HepG2 (cell line): ENCODE measurements around the gene ARHGEF37. TPM values are rescaled to one million over a fixed set of nuclear protein-coding genes. Genes with fewer than 3 reads are reported as not detected.

Experiments used
- ATAC-seq: fragments of 200-7000 bp; cut with Tn5 transposase; 3 replicates; pipeline ENCODE4 v1.9.1; 2020; ENCODE audit warnings: mild to moderate bottlenecking, moderate library complexity
- BruUV-seq: library from RNA; stranded (reverse); fragments of 400-500 nt; replicated peaks from 2 replicates; lab custom pipeline; 2021; lab: Mats Ljungman, UMichigan
- CTCF ChIA-PET: fragments of 300-600 bp; formaldehyde crosslinking; extraction: SDS; loops from one replicate; lab custom pipeline; 2021; ENCODE audit warnings: low total read pairs, inconsistent platforms, low intra/inter-chr PET ratio; lab: Yijun Ruan, JAX
- POLR2A ChIA-PET: fragments of 350-600 bp; sonication (Branson Sonifier 250); formaldehyde crosslinking; loops from one replicate; lab custom pipeline; 2020; ENCODE audit warnings: antibody characterized with exemption, inconsistent platforms; lab: Yijun Ruan, JAX
- DNase-seq: peaks from one replicate; pipeline ENCODE4 v3.0.0-alpha.2; 2015; ENCODE audit warnings: low spot score
- FAIRE-seq: peaks from 3 replicates; lab custom pipeline; 2011; peaks lifted over from hg19 to GRCh38; lab: Jason Lieb, UNC
- H2AFZ ChIP-seq: one replicate; pipeline ENCODE4 v1.6.1; 2011; ENCODE audit warnings: low read length, inconsistent platforms
- H3K27ac ChIP-seq: fragments of 300-600 bp; 3 replicates; pipeline ENCODE4 v1.8.0; 2011; ENCODE audit warnings: mixed run types, mild to moderate bottlenecking, mixed read lengths, low read length, inconsistent platforms; ENCODE audit not compliant: insufficient read depth; ENCODE audit errors: extremely low read length
- H3K27me3 ChIP-seq, 2 experiments: fragments of 200-600 bp in 1 of 2; 2 replicates in 1 of 2; 3 replicates in 1 of 2; pipeline versions ENCODE4 v1.6.0 to v1.8.0; 2011; ENCODE audit warnings: low read length in 2 of 2, mild to moderate bottlenecking in 2 of 2, moderate library complexity in 2 of 2, inconsistent platforms in 1 of 2; ENCODE audit not compliant: insufficient read depth in 2 of 2, control insufficient read depth in 1 of 2
- H3K36me3 ChIP-seq, 2 experiments: fragments of 200-600 bp in 1 of 2; replicated peaks in 1 of 2; 2 replicates in 1 of 2; 3 replicates in 1 of 2; pipeline versions ENCODE4 v1.5.1 to v1.8.0; 2011; ENCODE audit warnings: low read length in 2 of 2, inconsistent platforms in 1 of 2; ENCODE audit not compliant: insufficient read depth in 2 of 2, control insufficient read depth in 1 of 2
- H3K4me1 ChIP-seq: 2 replicates; pipeline ENCODE4 v1.5.1; 2012; ENCODE audit warnings: low read length, inconsistent platforms; ENCODE audit not compliant: insufficient read depth
- H3K4me2 ChIP-seq: 2 replicates; pipeline ENCODE4 v1.6.0; 2011; ENCODE audit warnings: low read depth, low read length, inconsistent platforms
- H3K4me3 ChIP-seq, 3 experiments: fragments of 200-600 bp in 1 of 3; sonication (generic), shearing (Covaris generic) in 1 of 3; replicated peaks in 1 of 3; 2 replicates each; pipeline ENCODE4 v1.5.1; 2011 to 2016; ENCODE audit warnings: low read length in 3 of 3, inconsistent platforms in 2 of 3, low read depth in 2 of 3, mild to moderate bottlenecking in 2 of 3, control low read depth in 1 of 3, mixed read lengths in 1 of 3; ENCODE audit not compliant: insufficient read depth in 1 of 3
- H3K79me2 ChIP-seq: one replicate; pipeline ENCODE4 v1.6.1; 2011; ENCODE audit warnings: low read length, inconsistent platforms; ENCODE audit not compliant: insufficient read depth
- H3K9ac ChIP-seq: 2 replicates; pipeline ENCODE4 v1.6.0; 2011; ENCODE audit warnings: mild to moderate bottlenecking, low read depth, low read length, inconsistent platforms; ENCODE audit not compliant: insufficient read depth
- H3K9me3 ChIP-seq: 2 replicates; pipeline ENCODE4 v1.5.1; 2012; ENCODE audit warnings: mild to moderate bottlenecking, low read length
- H4K20me1 ChIP-seq: 2 replicates; pipeline ENCODE4 v1.6.0; 2011; ENCODE audit warnings: inconsistent platforms, mild to moderate bottlenecking, low read length, moderate library complexity; ENCODE audit not compliant: insufficient read depth
- ARID2 ChIP-seq: sonication (generic); formaldehyde crosslinking; IDR thresholded peaks from 2 replicates; pipeline ENCODE4 v1.8.1; 2022; ENCODE audit warnings: mild to moderate bottlenecking, missing genetic modification reagents, borderline replicate concordance
- FOXA1 ChIP-seq, 2 experiments: fragments of 450-650 bp in 1 of 2; sonication (generic) in 1 of 2; formaldehyde crosslinking in 1 of 2; IDR thresholded peaks; 2 replicates each; pipeline versions ENCODE4 v1.4.0 to v1.6.1; 2016 to 2020; ENCODE audit warnings: missing genetic modification reagents in 1 of 2
- GLMP ChIP-seq: sonication (generic); formaldehyde crosslinking; IDR thresholded peaks from 2 replicates; pipeline ENCODE4 v1.9.0; 2021; ENCODE audit warnings: missing genetic modification reagents, mild to moderate bottlenecking, borderline replicate concordance
- JARID2 ChIP-seq: sonication (generic); formaldehyde crosslinking; IDR thresholded peaks from 2 replicates; pipeline ENCODE4 v1.8.1; 2023; ENCODE audit warnings: missing genetic modification reagents, inconsistent platforms; ENCODE audit not compliant: insufficient replicate concordance
- SP140L ChIP-seq: sonication (generic); formaldehyde crosslinking; IDR thresholded peaks from 2 replicates; pipeline ENCODE4 v1.4.0; 2020; ENCODE audit warnings: missing genetic modification reagents, borderline replicate concordance
- SRF ChIP-seq: IDR thresholded peaks from 2 replicates; pipeline ENCODE4 v1.6.1; 2011; ENCODE audit warnings: mild to moderate bottlenecking, low read depth, low read length, moderate library complexity
- U2AF2 ChIP-seq: fragments of 200-400 bp; formaldehyde crosslinking; IDR thresholded peaks from 2 replicates; pipeline ENCODE4 v1.6.1; 2017; ENCODE audit warnings: low read depth, mild to moderate bottlenecking, low read length
- ZBTB38 ChIP-seq: sonication (generic); formaldehyde crosslinking; IDR thresholded peaks from 2 replicates; pipeline ENCODE4 v1.5.1; 2020; ENCODE audit warnings: mild to moderate bottlenecking, missing genetic modification reagents
- ZNF263 ChIP-seq: sonication (generic); formaldehyde crosslinking; IDR thresholded peaks from 2 replicates; pipeline ENCODE4 v1.4.0; 2020; ENCODE audit warnings: missing genetic modification reagents
- ZNF879 ChIP-seq: sonication (generic); formaldehyde crosslinking; IDR thresholded peaks from 2 replicates; pipeline ENCODE4 v1.8.1; 2023; ENCODE audit warnings: missing genetic modification reagents
- ZNF883 ChIP-seq: sonication (generic); formaldehyde crosslinking; IDR thresholded peaks from 2 replicates; pipeline ENCODE4 v1.5.1; 2020; ENCODE audit warnings: mild to moderate bottlenecking, missing genetic modification reagents; ENCODE audit errors: not compliant biosample characterization
- WGBS: methylation state at CpG from one replicate; pipeline ENCODE4 v1.1.6; 2017; ENCODE audit warnings: low lambda C conversion rate; 5-methylcytosine and 5-hydroxymethylcytosine counted together
- in situ Hi-C: cut with HindIII; loops from 2 replicates; pipeline ENCODE4 v1.10.0; 2017; ENCODE audit warnings: low pct_unique_long_range_greater_than_20kb; ENCODE audit not compliant: extremely low pct_ligation_motif_present
- intact Hi-C: fragments of 100-400 bp; cut with micrococcal nuclease; formaldehyde crosslinking; loops from one replicate; pipeline ENCODE4 v1.10.0; 2022; ENCODE audit not compliant: unreplicated experiment
- polyA plus RNA-seq, 8 experiments: library from polyadenylated mRNA; depleted of rRNA in 3 of 8; stranded (reverse) in 7 of 8; unstranded in 1 of 8; fragments of >200 nt; fragmentation: Illumina TruSeq in 4 of 8; extraction: Trizol in 4 of 8; gene quantifications; 2 replicates each; pipeline versions ENCODE4 v1.2.1 to v1.2.3, GENCODE V29; 2011 to 2016; ENCODE audit warnings: low read depth in 4 of 8, missing spikeins in 1 of 8, mixed read lengths in 1 of 8; ENCODE audit not compliant: insufficient read depth in 1 of 8
- total RNA-seq, 5 experiments: library from RNA; depleted of rRNA; stranded (reverse); fragments of >200 nt; fragmentation: Illumina TruSeq; extraction: Trizol; gene quantifications; 2 replicates each; pipeline ENCODE4 v1.2.3, GENCODE V29; 2016; ENCODE audit warnings: low read depth in 1 of 5

ARHGEF37 gene
- total and polyA plus RNA-seq, 2 of the 13 experiments (the other 11 are each of a cell fraction or from before 2014, with no cell fraction given): 0.18 to 0.27 TPM

DNA sequence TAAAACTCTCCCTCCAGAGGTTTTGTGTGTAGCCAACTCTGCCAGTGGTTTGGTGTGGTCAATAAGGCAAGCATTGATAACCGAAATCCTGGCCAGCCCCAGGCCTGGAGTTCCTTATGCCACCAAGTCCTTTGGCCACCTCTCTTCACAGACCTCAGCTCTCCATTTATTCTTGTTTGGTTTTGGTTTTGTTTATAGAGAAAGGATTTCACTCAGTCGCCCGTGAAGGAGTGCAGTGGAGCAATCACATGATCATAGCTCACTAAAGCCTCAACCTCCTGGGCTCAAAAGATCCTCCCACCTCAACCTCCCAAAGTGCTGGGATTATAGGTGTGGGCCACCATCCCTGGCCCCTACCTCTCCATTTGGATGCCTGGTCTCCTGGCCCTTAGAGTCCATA is 93.4 kb downstream of the ARHGEF37 start:
- Histone ChIP-seq H3K4me3 (no peak overlapping the region), H3K27me3 (no peaks in the 10 kb centered on the region; a peak in 1 of 5 replicates), H3K4me2 (no peak overlapping the region), H3K27ac (no peak overlapping the region), H3K9ac (no peak overlapping the region), H4K20me1 (no peaks in the 10 kb centered on the region), H3K79me2 (no peaks in the 10 kb centered on the region), H3K4me1 (no peaks in the 10 kb centered on the region), H3K36me3 (no peaks in the 10 kb centered on the region), H2AFZ (no peak overlapping the region), H3K9me3 (no peaks in the 10 kb centered on the region; the same call in 1 of the 2 replicates)
- POLR2A ChIA-PET: no interaction called here
- no TSS peak for BruUV-seq
- TF ChIP-seq SP140L (CRISPR knock-in tag) (no peak), FOXA1 (IDR thresholded peaks at IDR 0.05) (no peak), FOXA1 (CRISPR knock-in tag; IDR thresholded peaks at IDR 0.05) (no peak), GLMP (no peak), ZNF883 (CRISPR knock-in tag) (no peak), U2AF2 (no peak)
- ATAC-seq (no peak), DNase-seq (no peak), FAIRE-seq (no peak)
- in situ Hi-C loops (no loop called here), intact Hi-C loops (no loop called here)
- CTCF ChIA-PET: no interaction called here
- WGBS: 4% methylated on average over 2 of the region's 3 CpGs

DNA sequence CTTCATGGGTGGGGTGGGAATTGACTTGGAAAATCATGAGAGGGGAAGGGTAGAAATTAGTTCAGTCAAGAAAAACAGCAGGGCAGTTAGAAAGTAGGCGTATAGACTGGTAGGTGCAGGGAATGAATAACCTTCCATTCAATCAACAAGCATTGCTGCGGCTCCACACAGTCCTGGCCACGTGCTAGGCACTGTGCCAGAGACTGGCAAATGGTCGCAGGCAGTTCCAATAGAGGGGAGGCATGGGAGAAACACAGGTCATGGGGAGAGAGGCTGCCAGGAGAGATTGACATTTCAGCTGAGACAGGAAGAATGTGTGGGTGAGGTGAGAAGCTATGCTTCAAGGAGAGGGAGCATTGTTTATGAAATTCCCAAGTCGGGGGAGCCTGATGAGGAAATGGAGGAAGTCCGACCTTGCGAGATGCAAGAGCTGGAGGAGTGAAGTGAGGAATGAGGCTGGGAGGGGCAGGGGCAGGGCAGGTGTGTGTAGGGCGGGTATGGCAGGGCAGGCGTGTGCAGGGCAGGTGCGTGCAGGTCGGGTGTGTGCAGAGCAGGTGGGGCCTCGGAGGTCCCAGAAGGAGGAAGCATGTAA is 94.4 kb downstream of the ARHGEF37 start:
- DNase-seq (no peak), FAIRE-seq (no peak), ATAC-seq (no peak)
- in situ Hi-C loops (no loop called here), intact Hi-C loops (no loop called here)
- Histone ChIP-seq H3K9me3 (no peaks in the 10 kb centered on the region; the same call in 1 of the 2 replicates), H3K9ac (no peak overlapping the region), H3K4me1 (no peaks in the 10 kb centered on the region), H4K20me1 (no peaks in the 10 kb centered on the region), H3K27me3 (no peaks in the 10 kb centered on the region; a peak in 1 of 5 replicates), H3K4me3 (no peak overlapping the region), H2AFZ (no peak overlapping the region), H3K36me3 (no peaks in the 10 kb centered on the region), H3K4me2 (no peak overlapping the region), H3K79me2 (no peaks in the 10 kb centered on the region), H3K27ac (no peak overlapping the region)
- TF ChIP-seq JARID2 (no peak), ARID2 (CRISPR knock-in tag) (no peak), SRF (no peak), ZBTB38 (CRISPR knock-in tag) (no peak), ZNF879 (CRISPR knock-in tag) (no peak), ZNF263 (CRISPR knock-in tag) (no peak)
- ChIA-PET POLR2A (no interaction called here), CTCF (no interaction called here)
- BruUV-seq: no TSS peak
- WGBS: 10% methylated on average over 12 of the region's 12 CpGs
